SK-N-SH (cell line): ENCODE measurements around the gene HIPK2.

Experiments
- CHD2 ChIP-seq: fragments of 150-350 bp; IDR thresholded peaks from 2 replicates; pipeline ENCODE4 v1.6.1; 2018; ENCODE audit warnings: low read length; ENCODE audit not compliant: partially characterized antibody
- CTCF ChIP-seq: fragments of 200-600 bp; sonication (generic); IDR thresholded peaks from 2 replicates; pipeline ENCODE4 v1.6.1; 2017; ENCODE audit warnings: antibody characterized with exemption, mild to moderate bottlenecking, moderate library complexity
- JUND ChIP-seq: IDR thresholded peaks from 2 replicates; pipeline ENCODE4 v1.4.0; 2012
- NRF1 ChIP-seq: IDR thresholded peaks from 2 replicates; pipeline ENCODE4 v1.6.1; 2012; ENCODE audit warnings: low read depth, mild to moderate bottlenecking, low read length
- USF2 ChIP-seq: fragments of 150-350 bp; IDR thresholded peaks from 2 replicates; pipeline ENCODE4 v1.6.1; 2017; ENCODE audit warnings: antibody characterized with exemption, low read length, low read depth, borderline replicate concordance
- ZBTB33 ChIP-seq: IDR thresholded peaks from 2 replicates; pipeline ENCODE4 v1.4.0; 2012; ENCODE audit warnings: low read depth, borderline replicate concordance

GRCh38 chr7:139596626-139597025 is 181.2 kb downstream of the HIPK2 start:
- TF ChIP-seq CTCF (no peak), CHD2 (no peak), ZBTB33 (no peak), USF2 (no peak), JUND (no peak), NRF1 (no peak)
